Astrocyte of the cerebellum (primary cell): ENCODE results near the gene RAB30.

Experiments
- DNase-seq: peaks from one replicate; pipeline ENCODE4 v3.0.0-alpha.2; 2011; ENCODE audit warnings: low read depth
- H3K4me3 ChIP-seq: 2 replicates; pipeline ENCODE4 v1.5.1; 2011; ENCODE audit warnings: mild to moderate bottlenecking, low read depth, low read length, moderate library complexity
- in situ Hi-C: cut with HindIII; loops from 2 replicates; pipeline ENCODE4 v1.10.0; 2017; ENCODE audit warnings: low sequenced_read_pairs
- TF ChIP-seq, protein P1 (sequence below): IDR thresholded peaks from 2 replicates; pipeline ENCODE4 v1.5.1; 2012; ENCODE audit warnings: low read length, low read depth, moderate library complexity, mild to moderate bottlenecking; ENCODE audit errors: missing control alignments

RAB30 gene

DNA sequence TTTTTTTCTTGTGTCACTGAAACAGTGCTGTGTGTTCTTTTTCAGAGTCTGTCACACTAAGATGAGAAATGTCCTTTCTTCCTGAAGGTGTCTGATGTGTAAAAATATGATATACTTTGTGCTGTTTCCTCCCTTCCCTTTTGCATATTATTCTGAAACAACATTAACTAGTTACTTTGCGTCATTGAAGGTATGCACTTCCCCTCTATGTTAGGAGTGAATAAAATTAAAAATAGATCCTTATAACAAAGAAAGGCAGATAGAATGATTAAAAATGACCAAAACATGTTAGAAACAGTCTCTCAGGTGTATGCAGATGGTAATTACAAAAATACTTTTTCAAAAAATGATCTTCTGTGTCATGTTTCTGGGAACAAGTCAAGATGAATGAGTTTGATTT lies 1.6 kb upstream of the RAB30 start:
- DNase-seq, result no peak
- TF ChIP-seq, protein P1, sequence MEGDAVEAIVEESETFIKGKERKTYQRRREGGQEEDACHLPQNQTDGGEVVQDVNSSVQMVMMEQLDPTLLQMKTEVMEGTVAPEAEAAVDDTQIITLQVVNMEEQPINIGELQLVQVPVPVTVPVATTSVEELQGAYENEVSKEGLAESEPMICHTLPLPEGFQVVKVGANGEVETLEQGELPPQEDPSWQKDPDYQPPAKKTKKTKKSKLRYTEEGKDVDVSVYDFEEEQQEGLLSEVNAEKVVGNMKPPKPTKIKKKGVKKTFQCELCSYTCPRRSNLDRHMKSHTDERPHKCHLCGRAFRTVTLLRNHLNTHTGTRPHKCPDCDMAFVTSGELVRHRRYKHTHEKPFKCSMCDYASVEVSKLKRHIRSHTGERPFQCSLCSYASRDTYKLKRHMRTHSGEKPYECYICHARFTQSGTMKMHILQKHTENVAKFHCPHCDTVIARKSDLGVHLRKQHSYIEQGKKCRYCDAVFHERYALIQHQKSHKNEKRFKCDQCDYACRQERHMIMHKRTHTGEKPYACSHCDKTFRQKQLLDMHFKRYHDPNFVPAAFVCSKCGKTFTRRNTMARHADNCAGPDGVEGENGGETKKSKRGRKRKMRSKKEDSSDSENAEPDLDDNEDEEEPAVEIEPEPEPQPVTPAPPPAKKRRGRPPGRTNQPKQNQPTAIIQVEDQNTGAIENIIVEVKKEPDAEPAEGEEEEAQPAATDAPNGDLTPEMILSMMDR, result no peak
- in situ Hi-C loops, result no loop called here
- H3K4me3 ChIP-seq, result peak overlapping the region; percentile 90

DNA sequence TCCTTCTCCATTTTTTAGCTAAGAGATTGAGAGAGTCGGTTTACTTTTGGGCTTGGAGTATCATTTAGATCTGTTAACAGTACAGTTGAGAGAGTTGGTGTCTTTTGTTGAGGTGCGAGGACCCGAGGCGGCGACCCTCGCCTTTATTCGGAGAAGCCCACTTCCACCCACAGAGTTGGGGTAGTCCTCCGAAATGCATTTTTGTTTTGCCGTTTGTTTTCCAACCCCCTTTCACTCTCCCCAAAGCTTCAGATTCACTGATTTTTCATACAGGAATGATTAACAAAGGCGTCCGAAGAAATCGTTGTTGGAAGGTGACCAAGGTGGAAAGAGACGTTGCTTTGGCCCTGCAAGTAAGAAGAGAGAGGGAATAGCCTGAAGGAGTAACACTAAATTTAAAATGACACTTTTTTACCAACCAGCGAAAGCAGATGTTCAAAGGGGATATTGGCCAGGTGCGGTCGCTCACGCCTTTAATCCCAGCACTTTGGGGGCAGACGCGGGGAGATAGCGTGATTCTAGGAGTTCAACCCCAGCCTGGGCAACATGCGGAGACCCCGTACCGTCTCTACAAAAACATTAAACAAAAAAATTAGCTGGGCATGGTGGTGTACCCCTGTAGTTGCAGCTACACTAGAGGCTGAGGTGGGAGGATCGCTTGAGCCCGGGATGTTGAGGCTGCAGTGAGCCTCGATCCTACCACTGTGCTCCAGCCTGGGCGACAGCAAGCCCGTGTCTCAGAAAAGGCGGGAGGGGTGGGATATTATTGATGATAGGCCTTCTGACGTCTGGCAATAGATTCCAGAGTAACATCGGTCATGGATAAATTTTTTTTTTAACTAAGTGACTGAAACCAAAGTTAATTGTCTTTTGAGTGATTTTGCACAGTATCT lies 899 bp upstream of the RAB30 start:
- in situ Hi-C loops, result no loop called here
- no peak for DNase-seq
- TF ChIP-seq, protein P1, result no peak
- H3K4me3 ChIP-seq, result peak overlapping the region; percentile 90

DNA sequence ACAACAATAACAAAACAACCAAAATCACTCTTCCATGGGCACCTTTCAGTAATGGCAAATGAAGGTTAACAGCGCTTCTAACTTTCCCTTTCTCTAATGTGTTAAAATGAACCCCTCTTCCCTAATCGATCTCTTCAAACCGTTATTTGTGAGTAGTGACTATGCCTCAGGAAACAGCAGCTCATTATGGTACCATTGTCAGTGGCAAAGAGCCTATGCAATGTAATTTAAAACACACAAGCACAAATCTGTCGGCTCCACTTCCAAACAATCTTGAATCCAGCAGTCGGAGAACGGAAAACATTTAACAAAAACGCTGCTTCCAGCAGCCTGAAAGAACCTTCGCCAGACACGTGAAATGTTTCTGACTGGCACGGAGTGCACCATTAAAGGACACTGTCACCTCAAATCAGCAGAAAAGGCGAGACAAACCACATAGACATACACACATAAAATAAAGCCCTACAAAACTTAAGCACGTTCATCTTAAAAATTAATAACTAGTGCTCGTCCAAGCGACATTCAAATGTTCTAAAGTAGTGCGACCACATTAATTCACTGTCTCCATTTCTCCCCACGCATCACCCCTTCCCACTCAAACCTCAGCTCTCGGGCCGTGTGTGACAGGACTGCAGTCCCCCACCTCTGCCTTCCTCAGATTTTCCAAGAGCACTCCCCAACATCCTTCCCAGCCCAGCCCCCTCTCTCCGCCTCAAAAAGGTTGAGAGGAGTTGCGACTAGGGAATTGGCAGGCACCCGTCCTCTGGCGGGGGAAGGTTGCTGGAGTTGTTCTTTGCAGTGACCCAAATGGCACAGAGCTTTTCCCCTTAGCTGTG lies 748 bp downstream of the RAB30 start:
- no peak for DNase-seq
- TF ChIP-seq, protein P1, result no peak
- in situ Hi-C loops, result no loop called here
- H3K4me3 ChIP-seq, result peak overlapping the region; percentile 90

DNA sequence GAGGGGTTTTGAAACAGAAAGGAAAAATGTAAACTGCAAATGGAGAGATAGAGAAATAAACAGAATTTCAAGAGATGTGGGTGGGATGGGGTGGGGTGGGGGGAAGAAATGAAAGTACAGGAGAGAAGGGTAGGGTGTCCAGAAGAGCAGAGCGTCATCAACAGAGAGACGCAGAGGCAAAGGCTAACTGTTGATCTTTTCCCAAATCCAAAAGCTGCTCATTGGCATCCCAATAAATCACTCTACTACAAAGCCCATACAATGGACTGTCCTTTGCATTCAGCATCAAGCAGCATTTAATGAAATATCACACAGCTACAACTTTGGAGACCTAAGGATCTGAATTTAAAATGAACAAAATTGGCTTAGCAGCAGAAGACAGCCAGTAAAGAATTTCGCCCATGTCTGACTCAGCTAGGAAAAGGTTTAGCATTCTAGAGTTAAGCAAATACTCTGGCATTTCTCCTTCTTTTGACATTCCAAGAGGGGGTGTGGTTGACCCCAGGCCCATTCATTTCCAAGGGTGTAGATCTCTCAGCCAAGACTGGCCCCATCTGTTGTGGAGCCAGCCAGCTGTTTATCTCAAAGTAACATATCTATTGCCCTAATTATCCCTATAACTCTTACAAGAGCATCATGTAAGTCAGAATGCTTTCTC lies 1.5 kb downstream of the RAB30 start:
- H3K4me3 ChIP-seq, result peak overlapping the region; percentile 90
- TF ChIP-seq, protein P1, result no peak
- in situ Hi-C loops, result no loop called here
- DNase-seq, result no peak

DNA sequence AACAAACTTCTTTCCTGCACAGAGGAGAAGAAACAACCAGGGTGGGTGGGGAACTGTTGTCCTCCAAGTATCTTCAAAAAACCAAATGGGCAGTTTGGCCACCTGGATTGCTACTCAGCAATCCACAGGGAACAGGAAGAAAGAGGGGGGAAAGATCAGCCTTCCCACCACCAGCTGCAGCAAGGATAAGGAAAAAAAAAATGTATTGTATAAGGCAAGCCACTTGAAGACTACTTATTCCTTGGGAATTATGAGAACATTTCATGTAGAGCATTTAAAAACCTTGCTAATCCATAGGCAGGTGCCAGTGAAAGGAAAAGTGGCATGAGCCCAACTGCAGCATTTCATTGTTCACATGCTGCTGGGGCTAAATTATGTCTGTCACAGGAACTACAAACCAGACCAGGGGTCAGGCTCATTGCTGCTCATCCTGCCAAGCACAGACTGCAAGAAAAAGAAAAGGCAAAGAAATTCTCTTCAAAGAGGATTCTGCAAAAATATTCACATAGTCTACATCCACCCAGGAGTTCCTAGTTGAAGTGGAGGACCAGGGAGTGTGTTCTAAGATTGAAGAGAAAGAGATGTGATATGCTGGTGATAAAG lies 2.2 kb downstream of the RAB30 start:
- no peak for DNase-seq
- in situ Hi-C loops, result no loop called here
- peak overlapping the region; percentile 90 for H3K4me3 ChIP-seq
- TF ChIP-seq, protein P1, result no peak

DNA sequence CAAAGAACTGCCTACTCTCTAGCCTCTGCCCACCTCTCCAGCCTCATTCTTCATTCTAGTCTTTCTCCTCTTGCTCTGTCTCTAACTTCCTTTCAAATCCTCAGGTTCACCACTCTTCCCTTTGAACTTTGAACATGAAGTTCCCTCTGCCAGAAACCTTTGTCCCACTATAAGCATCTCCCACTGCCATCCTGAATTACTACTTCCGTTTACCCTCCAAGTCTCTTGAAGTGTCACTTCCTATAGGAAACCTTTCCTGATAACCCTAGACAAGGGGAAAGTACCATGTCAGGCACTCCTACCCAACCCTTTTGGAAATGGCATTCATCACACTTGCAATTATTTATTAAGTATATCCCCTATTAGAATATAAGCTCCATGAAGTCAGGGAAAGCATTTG lies 3.1 kb downstream of the RAB30 start:
- H3K4me3 ChIP-seq, result no peak overlapping the region
- in situ Hi-C loops, result no loop called here
- TF ChIP-seq, protein P1, result no peak
- no peak for DNase-seq
